ENCODE data around the gene OSBPL7. TPM values are rescaled to one million over a fixed set of nuclear protein-coding genes. Genes with fewer than 3 reads are reported as not detected.

OSBPL7 gene
- total and polyA plus RNA-seq, 2 donors (not counting 1 experiment from before 2014, with no cell fraction given) = 51.0 to 61.3 TPM

GRCh38 chr17:47813077-47813476 is 8.5 kb downstream of the OSBPL7 start:
- peaks cover 0 to 75% of the 10 kb centered on the region in 2 experiments for H3K36me3 ChIP-seq (replicated peaks in 1 of 2; ENCODE audit: control extremely low read depth in 1 of 2, control insufficient read depth in 1 of 2, extremely low read depth in 1 of 2, insufficient read depth in 2 of 2, low read length in 1 of 2)
- DNase-seq (no peak), ATAC-seq (ENCODE audit: low read depth) (no peak)
- ChIA-PET POLR2A (no interaction called here), CTCF (no interaction called here)
- Mint-ChIP-seq H3K4me3 (no peak overlapping the region), H3K4me1 (no peaks in the 10 kb centered on the region), H3K27me3 (no peaks in the 10 kb centered on the region), H3K27ac (no peak overlapping the region), H3K9me3 (ENCODE audit: insufficient read depth) (no peaks in the 10 kb centered on the region)
- no peak overlapping the region for H3K4me3 ChIP-seq (ENCODE audit: control extremely low read depth in 1 of 5, extremely low read depth in 1 of 5, insufficient read depth in 1 of 5, low read depth in 2 of 5, low read length in 4 of 5)
- no peaks in the 10 kb centered on the region for H3K9me3 ChIP-seq (ENCODE audit: control extremely low read depth in 1 of 3, control insufficient read depth in 2 of 3, insufficient read depth in 1 of 3, low read length in 2 of 3)
- H3K27me3 ChIP-seq (replicated peaks in 1 of 4; ENCODE audit: control extremely low read depth in 1 of 4, control insufficient read depth in 3 of 4, insufficient read depth in 4 of 4, low read length in 3 of 4) = no peaks in the 10 kb centered on the region
- H3K4me1 ChIP-seq (ENCODE audit: control insufficient read depth in 2 of 2, insufficient read depth in 2 of 2, low read length in 2 of 2) = no peaks in the 10 kb centered on the region
- H3K4me2 ChIP-seq (replicated peaks; ENCODE audit: low read depth, low read length, poor library complexity, severe bottlenecking) = no peak overlapping the region
- TF ChIP-seq, protein P1, sequence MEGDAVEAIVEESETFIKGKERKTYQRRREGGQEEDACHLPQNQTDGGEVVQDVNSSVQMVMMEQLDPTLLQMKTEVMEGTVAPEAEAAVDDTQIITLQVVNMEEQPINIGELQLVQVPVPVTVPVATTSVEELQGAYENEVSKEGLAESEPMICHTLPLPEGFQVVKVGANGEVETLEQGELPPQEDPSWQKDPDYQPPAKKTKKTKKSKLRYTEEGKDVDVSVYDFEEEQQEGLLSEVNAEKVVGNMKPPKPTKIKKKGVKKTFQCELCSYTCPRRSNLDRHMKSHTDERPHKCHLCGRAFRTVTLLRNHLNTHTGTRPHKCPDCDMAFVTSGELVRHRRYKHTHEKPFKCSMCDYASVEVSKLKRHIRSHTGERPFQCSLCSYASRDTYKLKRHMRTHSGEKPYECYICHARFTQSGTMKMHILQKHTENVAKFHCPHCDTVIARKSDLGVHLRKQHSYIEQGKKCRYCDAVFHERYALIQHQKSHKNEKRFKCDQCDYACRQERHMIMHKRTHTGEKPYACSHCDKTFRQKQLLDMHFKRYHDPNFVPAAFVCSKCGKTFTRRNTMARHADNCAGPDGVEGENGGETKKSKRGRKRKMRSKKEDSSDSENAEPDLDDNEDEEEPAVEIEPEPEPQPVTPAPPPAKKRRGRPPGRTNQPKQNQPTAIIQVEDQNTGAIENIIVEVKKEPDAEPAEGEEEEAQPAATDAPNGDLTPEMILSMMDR (IDR thresholded peaks at IDR 0.05) = no peak
- no peak for TF ChIP-seq EZH2 (IDR thresholded peaks at IDR 0.05; ENCODE audit: borderline replicate concordance, insufficient read depth, low read depth, low read length, poor library complexity, severe bottlenecking)
- H2AFZ ChIP-seq (ENCODE audit: insufficient read depth, low read depth, low read length, poor library complexity, severe bottlenecking) = no peak overlapping the region
- H4K20me1 ChIP-seq (ENCODE audit: control insufficient read depth, insufficient read depth, low read length, poor library complexity, severe bottlenecking) = no peaks in the 10 kb centered on the region
- no peak overlapping the region for H3K27ac ChIP-seq (ENCODE audit: low read length in 2 of 2)
- H3K79me2 ChIP-seq (ENCODE audit: control insufficient read depth, insufficient read depth, low read length) = no peaks in the 10 kb centered on the region
- WGBS (ENCODE audit: insufficient coverage) = 97% methylated on average over 14 of the region's 14 CpGs
- intact Hi-C loops (cut with micrococcal nuclease) = no loop called here
- no peak overlapping the region for H3K9ac ChIP-seq (ENCODE audit: low read length)

DNA sequence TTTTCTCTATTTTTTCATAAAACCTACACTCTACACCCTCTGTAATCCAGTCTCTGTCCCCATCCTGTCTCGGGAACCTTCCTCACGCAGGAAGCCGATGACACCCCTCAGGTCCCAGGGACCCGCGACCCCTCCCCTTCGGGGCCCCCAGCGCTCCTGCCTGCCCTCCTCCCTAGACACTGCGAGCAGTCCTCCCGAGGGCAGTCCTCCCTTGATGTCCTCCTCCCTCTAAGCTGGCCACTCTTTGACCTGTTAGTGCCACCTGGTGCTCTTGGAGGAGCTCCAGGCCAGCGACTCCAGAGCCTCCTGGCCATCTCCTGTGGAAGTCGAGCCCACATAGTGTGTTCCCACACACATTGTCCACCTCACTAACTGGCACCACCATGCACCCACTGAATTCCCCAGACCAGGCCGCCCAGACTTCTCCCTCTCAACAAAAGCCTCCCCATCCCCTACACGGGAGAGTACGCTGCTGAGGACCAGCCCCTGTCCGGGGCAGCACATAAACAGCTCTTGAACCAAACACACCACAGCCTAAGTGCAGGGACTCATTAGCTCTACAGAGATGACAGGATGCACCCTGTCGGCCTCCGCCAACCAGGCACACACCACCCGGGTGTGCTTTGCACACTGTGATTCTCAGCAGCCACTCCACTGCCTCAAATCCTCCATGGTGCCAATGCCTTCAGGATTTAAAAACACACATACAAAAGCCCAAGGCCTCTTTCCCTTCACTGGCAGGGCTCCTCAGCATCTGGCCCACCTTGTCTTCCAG is 9.3 kb downstream of the OSBPL7 start:
- CTCF ChIA-PET = no interaction called here
- ATAC-seq (ENCODE audit: low read depth) (no peak), DNase-seq (no peak)
- no peak overlapping the region for H3K4me2 ChIP-seq (replicated peaks; ENCODE audit: low read depth, low read length, poor library complexity, severe bottlenecking)
- WGBS (ENCODE audit: insufficient coverage) = 88% methylated on average over 13 of the region's 18 CpGs
- H3K9me3 ChIP-seq (ENCODE audit: control extremely low read depth in 1 of 3, control insufficient read depth in 2 of 3, insufficient read depth in 1 of 3, low read length in 2 of 3) = no peaks in the 10 kb centered on the region
- Mint-ChIP-seq H3K9me3 (ENCODE audit: insufficient read depth) (no peaks in the 10 kb centered on the region), H3K27me3 (no peaks in the 10 kb centered on the region), H3K4me3 (no peak overlapping the region), H3K4me1 (no peaks in the 10 kb centered on the region), H3K27ac (peak overlapping the region; percentile 34)
- TF ChIP-seq, protein P1 (IDR thresholded peaks at IDR 0.05) = no peak
- TF ChIP-seq EZH2 (IDR thresholded peaks at IDR 0.05; ENCODE audit: borderline replicate concordance, insufficient read depth, low read depth, low read length, poor library complexity, severe bottlenecking) = no peak
- no peak overlapping the region for H3K27ac ChIP-seq (ENCODE audit: low read length in 2 of 2)
- no peaks in the 10 kb centered on the region for H3K4me1 ChIP-seq (ENCODE audit: control insufficient read depth in 2 of 2, insufficient read depth in 2 of 2, low read length in 2 of 2)
- no peaks in the 10 kb centered on the region for H4K20me1 ChIP-seq (ENCODE audit: control insufficient read depth, insufficient read depth, low read length, poor library complexity, severe bottlenecking)
- H2AFZ ChIP-seq (ENCODE audit: insufficient read depth, low read depth, low read length, poor library complexity, severe bottlenecking) = no peak overlapping the region
- intact Hi-C loops (cut with micrococcal nuclease) = no loop called here
- H3K36me3 ChIP-seq (replicated peaks in 1 of 2; ENCODE audit: control extremely low read depth in 1 of 2, control insufficient read depth in 1 of 2, extremely low read depth in 1 of 2, insufficient read depth in 2 of 2, low read length in 1 of 2) = peaks cover 0 to 72% of the 10 kb centered on the region in 2 experiments
- H3K4me3 ChIP-seq (ENCODE audit: control extremely low read depth in 1 of 5, extremely low read depth in 1 of 5, insufficient read depth in 1 of 5, low read depth in 2 of 5, low read length in 4 of 5) = no peak overlapping the region
- no peaks in the 10 kb centered on the region for H3K27me3 ChIP-seq (replicated peaks in 1 of 4; ENCODE audit: control extremely low read depth in 1 of 4, control insufficient read depth in 3 of 4, insufficient read depth in 4 of 4, low read length in 3 of 4)
- H3K79me2 ChIP-seq (ENCODE audit: control insufficient read depth, insufficient read depth, low read length) = no peaks in the 10 kb centered on the region
- POLR2A ChIA-PET = no interaction called here
- H3K9ac ChIP-seq (ENCODE audit: low read length) = no peak overlapping the region
